Measurements from ENCODE around the gene PPIL4. TPM values are rescaled to one million over a fixed set of nuclear protein-coding genes. Genes with fewer than 3 reads are reported as not detected.

The PPIL4 gene
- total and polyA plus RNA-seq, 10 of the 15 experiments (the other 5 are each of a cell fraction or from before 2014, with no cell fraction given) = 8.0 to 28.4 (median 24.3) TPM

DNA sequence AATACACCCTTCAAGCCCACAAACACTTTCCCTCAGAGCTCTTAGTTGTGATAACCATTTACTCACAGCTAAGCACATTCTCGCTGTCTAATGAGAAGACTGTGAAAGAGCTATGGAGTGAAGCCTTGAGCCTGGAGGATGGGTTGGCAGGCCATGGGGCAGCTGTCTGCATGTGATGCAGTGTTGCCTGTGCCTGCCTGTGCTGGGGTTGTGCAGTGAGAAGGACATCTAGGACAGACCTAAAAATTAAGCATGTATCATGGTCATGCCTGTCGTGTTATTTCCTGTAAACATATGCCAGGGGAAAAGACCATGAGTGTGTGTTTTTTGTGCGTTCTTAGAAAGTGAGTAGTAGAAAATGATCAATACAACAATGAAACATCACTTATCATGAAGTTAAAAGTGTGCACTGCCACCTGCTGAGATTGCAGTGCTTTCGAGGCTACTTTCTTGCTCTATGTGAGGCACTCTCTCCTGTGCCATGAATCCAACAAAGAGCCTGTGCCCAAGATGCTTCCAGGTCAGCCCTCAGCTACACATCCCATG, 53.0 kb downstream of the PPIL4 start:
- POLR2A ChIA-PET = interaction anchor here (0.9 kb wide), 1 partner anchor 10 kb away, joined by 5 read pairs; no protein-coding TSS in a partner anchor
- Histone ChIP-seq H3K4me3 (no peak overlapping the region), H3K36me3 (ENCODE audit: control insufficient read depth in 2 of 2, insufficient read depth in 2 of 2, low read length in 1 of 2) (no peaks in the 10 kb centered on the region), H3K4me2 (ENCODE audit: control insufficient read depth, insufficient read depth) (no peak overlapping the region), H3K4me1 (ENCODE audit: control insufficient read depth, insufficient read depth, low read length) (peaks cover 52% of the 10 kb centered on the region), H2AFZ (ENCODE audit: control insufficient read depth, low read depth, low read length) (no peak overlapping the region), H3K9me3 (replicated peaks; ENCODE audit: control insufficient read depth, insufficient read depth, low read length) (no peaks in the 10 kb centered on the region), H3K27me3 (replicated peaks in 1 of 2; ENCODE audit: control insufficient read depth in 2 of 2, insufficient read depth in 2 of 2, low read length in 1 of 2) (no peaks in the 10 kb centered on the region), H3K27ac (ENCODE audit: control insufficient read depth, insufficient read depth) (no peak overlapping the region), H3K79me2 (ENCODE audit: control insufficient read depth, insufficient read depth, low read length) (no peaks in the 10 kb centered on the region), H4K20me1 (ENCODE audit: control insufficient read depth, insufficient read depth) (no peaks in the 10 kb centered on the region), H3K9ac (ENCODE audit: control insufficient read depth, insufficient read depth, low read length) (no peak overlapping the region)
- SMC1A ChIA-PET (ENCODE audit: uncharacterized antibody, unreplicated experiment) = interaction anchor here (0.8 to 2.1 kb wide), 4 partner anchors 10 to 61 kb away, joined by 3 to 9 read pairs (median 5); no protein-coding TSS in a partner anchor
- FAIRE-seq (no peak), DNase-seq (ENCODE audit: low read depth, low spot score) (no peak), ATAC-seq (no peak)
- RAD21 ChIA-PET (ENCODE audit: unreplicated experiment) = interaction anchor here (0.7 to 1.6 kb wide), 4 partner anchors 15 to 61 kb away, joined by 3 to 4 read pairs (median 4); no protein-coding TSS in a partner anchor
- no peak for TF ChIP-seq CREM (IDR thresholded peaks at IDR 0.05; ENCODE audit: low read depth)
- TF ChIP-seq, protein P1, sequence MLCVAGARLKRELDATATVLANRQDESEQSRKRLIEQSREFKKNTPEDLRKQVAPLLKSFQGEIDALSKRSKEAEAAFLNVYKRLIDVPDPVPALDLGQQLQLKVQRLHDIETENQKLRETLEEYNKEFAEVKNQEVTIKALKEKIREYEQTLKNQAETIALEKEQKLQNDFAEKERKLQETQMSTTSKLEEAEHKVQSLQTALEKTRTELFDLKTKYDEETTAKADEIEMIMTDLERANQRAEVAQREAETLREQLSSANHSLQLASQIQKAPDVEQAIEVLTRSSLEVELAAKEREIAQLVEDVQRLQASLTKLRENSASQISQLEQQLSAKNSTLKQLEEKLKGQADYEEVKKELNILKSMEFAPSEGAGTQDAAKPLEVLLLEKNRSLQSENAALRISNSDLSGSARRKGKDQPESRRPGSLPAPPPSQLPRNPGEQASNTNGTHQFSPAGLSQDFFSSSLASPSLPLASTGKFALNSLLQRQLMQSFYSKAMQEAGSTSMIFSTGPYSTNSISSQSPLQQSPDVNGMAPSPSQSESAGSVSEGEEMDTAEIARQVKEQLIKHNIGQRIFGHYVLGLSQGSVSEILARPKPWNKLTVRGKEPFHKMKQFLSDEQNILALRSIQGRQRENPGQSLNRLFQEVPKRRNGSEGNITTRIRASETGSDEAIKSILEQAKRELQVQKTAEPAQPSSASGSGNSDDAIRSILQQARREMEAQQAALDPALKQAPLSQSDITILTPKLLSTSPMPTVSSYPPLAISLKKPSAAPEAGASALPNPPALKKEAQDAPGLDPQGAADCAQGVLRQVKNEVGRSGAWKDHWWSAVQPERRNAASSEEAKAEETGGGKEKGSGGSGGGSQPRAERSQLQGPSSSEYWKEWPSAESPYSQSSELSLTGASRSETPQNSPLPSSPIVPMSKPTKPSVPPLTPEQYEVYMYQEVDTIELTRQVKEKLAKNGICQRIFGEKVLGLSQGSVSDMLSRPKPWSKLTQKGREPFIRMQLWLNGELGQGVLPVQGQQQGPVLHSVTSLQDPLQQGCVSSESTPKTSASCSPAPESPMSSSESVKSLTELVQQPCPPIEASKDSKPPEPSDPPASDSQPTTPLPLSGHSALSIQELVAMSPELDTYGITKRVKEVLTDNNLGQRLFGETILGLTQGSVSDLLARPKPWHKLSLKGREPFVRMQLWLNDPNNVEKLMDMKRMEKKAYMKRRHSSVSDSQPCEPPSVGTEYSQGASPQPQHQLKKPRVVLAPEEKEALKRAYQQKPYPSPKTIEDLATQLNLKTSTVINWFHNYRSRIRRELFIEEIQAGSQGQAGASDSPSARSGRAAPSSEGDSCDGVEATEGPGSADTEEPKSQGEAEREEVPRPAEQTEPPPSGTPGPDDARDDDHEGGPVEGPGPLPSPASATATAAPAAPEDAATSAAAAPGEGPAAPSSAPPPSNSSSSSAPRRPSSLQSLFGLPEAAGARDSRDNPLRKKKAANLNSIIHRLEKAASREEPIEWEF (IDR thresholded peaks at IDR 0.05; ENCODE audit: insufficient replicate concordance, low read depth, low read length) = no peak
- no TSS peak for BruUV-seq (replicated peaks)
- CTCF ChIA-PET = interaction anchor here (1.4 to 5.2 kb wide), 3 partner anchors 10 to 61 kb away, joined by 6 to 54 read pairs (median 7); no protein-coding TSS in a partner anchor
- 82% methylated on average over 4 of the region's 4 CpGs for WGBS (ENCODE audit: insufficient coverage, insufficient replicate concordance, low lambda C conversion rate, missing lambda C conversion rate)
- in situ Hi-C loops (cut with MboI) = no loop called here
- intact Hi-C loops (cut with micrococcal nuclease; ENCODE audit: unreplicated experiment) = no loop called here
